Stomach (tissue), 4 donors: ENCODE data around the gene RASSF3.

ENCODE experiments used
- EP300 ChIP-seq: sonication (generic); formaldehyde crosslinking; IDR thresholded peaks from one replicate; pipeline ENCODE4 v1.6.1; 2017; ENCODE audit warnings: antibody characterized with exemption
- POLR2A ChIP-seq, 4 donors: fragments of 450-650 bp; IDR thresholded peaks; one replicate each; pipeline ENCODE4 v1.6.1; 2016; ENCODE audit warnings: antibody characterized with exemption in 4 of 4, control low read depth in 2 of 4, mild to moderate bottlenecking in 1 of 4, moderate library complexity in 1 of 4
- TF ChIP-seq, protein P1 (sequence below), 7 experiments: fragments of 450-650 bp in 4 of 7; fragments of 200-600 bp in 3 of 7; sonication (generic) in 3 of 7; IDR thresholded peaks; one replicate each; pipeline ENCODE4 v1.5.1; 2016 to 2019; ENCODE audit warnings: antibody characterized with exemption in 7 of 7, control low read depth in 2 of 7, mild to moderate bottlenecking in 1 of 7

DNA sequence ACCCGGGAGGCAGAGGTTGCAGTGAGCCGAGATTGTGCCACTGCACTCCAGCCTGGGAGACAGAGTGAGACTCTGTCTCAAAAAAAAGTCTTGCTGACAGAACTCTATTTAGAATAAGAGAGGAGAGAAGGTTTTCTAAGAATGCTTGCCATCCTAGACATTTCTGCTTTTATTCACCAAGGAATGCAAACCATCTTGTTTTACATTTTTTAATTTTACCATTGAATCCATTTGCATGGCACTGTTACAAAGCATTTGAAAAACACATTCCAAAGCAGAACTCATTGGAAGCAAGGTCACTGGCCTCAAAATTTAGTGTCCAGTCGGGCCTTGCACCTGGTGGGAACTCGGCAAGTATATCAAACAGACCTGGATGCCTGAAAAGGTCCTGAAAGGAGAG is 44.2 kb upstream of the RASSF3 start:
- no peak for TF ChIP-seq EP300
- TF ChIP-seq POLR2A (IDR thresholded peaks at IDR 0.05), result no peak
- TF ChIP-seq, protein P1, sequence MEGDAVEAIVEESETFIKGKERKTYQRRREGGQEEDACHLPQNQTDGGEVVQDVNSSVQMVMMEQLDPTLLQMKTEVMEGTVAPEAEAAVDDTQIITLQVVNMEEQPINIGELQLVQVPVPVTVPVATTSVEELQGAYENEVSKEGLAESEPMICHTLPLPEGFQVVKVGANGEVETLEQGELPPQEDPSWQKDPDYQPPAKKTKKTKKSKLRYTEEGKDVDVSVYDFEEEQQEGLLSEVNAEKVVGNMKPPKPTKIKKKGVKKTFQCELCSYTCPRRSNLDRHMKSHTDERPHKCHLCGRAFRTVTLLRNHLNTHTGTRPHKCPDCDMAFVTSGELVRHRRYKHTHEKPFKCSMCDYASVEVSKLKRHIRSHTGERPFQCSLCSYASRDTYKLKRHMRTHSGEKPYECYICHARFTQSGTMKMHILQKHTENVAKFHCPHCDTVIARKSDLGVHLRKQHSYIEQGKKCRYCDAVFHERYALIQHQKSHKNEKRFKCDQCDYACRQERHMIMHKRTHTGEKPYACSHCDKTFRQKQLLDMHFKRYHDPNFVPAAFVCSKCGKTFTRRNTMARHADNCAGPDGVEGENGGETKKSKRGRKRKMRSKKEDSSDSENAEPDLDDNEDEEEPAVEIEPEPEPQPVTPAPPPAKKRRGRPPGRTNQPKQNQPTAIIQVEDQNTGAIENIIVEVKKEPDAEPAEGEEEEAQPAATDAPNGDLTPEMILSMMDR (IDR thresholded peaks at IDR 0.05), result no peak
